HepG2 (cell line): Measurements from ENCODE around the gene PDC. TPM values are rescaled to one million over a fixed set of nuclear protein-coding genes. Genes with fewer than 3 reads are reported as not detected.

Experiments used
- ATAC-seq: fragments of 200-7000 bp; cut with Tn5 transposase; 3 replicates; pipeline ENCODE4 v1.9.1; 2020; ENCODE audit warnings: mild to moderate bottlenecking, moderate library complexity
- BruUV-seq: library from RNA; stranded (reverse); fragments of 400-500 nt; replicated peaks from 2 replicates; lab custom pipeline; 2021; lab: Mats Ljungman, UMichigan
- CTCF ChIA-PET: fragments of 300-600 bp; formaldehyde crosslinking; extraction: SDS; loops from one replicate; lab custom pipeline; 2021; ENCODE audit warnings: low total read pairs, inconsistent platforms, low intra/inter-chr PET ratio; lab: Yijun Ruan, JAX
- POLR2A ChIA-PET: fragments of 350-600 bp; sonication (Branson Sonifier 250); formaldehyde crosslinking; loops from one replicate; lab custom pipeline; 2020; ENCODE audit warnings: antibody characterized with exemption, inconsistent platforms; lab: Yijun Ruan, JAX
- DNase-seq: peaks from one replicate; pipeline ENCODE4 v3.0.0-alpha.2; 2015; ENCODE audit warnings: low spot score
- FAIRE-seq: peaks from 3 replicates; lab custom pipeline; 2011; peaks lifted over from hg19 to GRCh38; lab: Jason Lieb, UNC
- H2AFZ ChIP-seq: one replicate; pipeline ENCODE4 v1.6.1; 2011; ENCODE audit warnings: low read length, inconsistent platforms
- H3K27ac ChIP-seq: fragments of 300-600 bp; 3 replicates; pipeline ENCODE4 v1.8.0; 2011; ENCODE audit warnings: mixed run types, mild to moderate bottlenecking, mixed read lengths, low read length, inconsistent platforms; ENCODE audit not compliant: insufficient read depth; ENCODE audit errors: extremely low read length
- H3K27me3 ChIP-seq, 2 experiments: fragments of 200-600 bp in 1 of 2; 2 replicates in 1 of 2; 3 replicates in 1 of 2; pipeline versions ENCODE4 v1.6.0 to v1.8.0; 2011; ENCODE audit warnings: low read length in 2 of 2, mild to moderate bottlenecking in 2 of 2, moderate library complexity in 2 of 2, inconsistent platforms in 1 of 2; ENCODE audit not compliant: insufficient read depth in 2 of 2, control insufficient read depth in 1 of 2
- H3K36me3 ChIP-seq, 2 experiments: fragments of 200-600 bp in 1 of 2; replicated peaks in 1 of 2; 2 replicates in 1 of 2; 3 replicates in 1 of 2; pipeline versions ENCODE4 v1.5.1 to v1.8.0; 2011; ENCODE audit warnings: low read length in 2 of 2, inconsistent platforms in 1 of 2; ENCODE audit not compliant: insufficient read depth in 2 of 2, control insufficient read depth in 1 of 2
- H3K4me1 ChIP-seq: 2 replicates; pipeline ENCODE4 v1.5.1; 2012; ENCODE audit warnings: low read length, inconsistent platforms; ENCODE audit not compliant: insufficient read depth
- H3K4me2 ChIP-seq: 2 replicates; pipeline ENCODE4 v1.6.0; 2011; ENCODE audit warnings: low read depth, low read length, inconsistent platforms
- H3K4me3 ChIP-seq, 3 experiments: fragments of 200-600 bp in 1 of 3; sonication (generic), shearing (Covaris generic) in 1 of 3; replicated peaks in 1 of 3; 2 replicates each; pipeline ENCODE4 v1.5.1; 2011 to 2016; ENCODE audit warnings: low read length in 3 of 3, inconsistent platforms in 2 of 3, low read depth in 2 of 3, mild to moderate bottlenecking in 2 of 3, control low read depth in 1 of 3, mixed read lengths in 1 of 3; ENCODE audit not compliant: insufficient read depth in 1 of 3
- H3K79me2 ChIP-seq: one replicate; pipeline ENCODE4 v1.6.1; 2011; ENCODE audit warnings: low read length, inconsistent platforms; ENCODE audit not compliant: insufficient read depth
- H3K9ac ChIP-seq: 2 replicates; pipeline ENCODE4 v1.6.0; 2011; ENCODE audit warnings: mild to moderate bottlenecking, low read depth, low read length, inconsistent platforms; ENCODE audit not compliant: insufficient read depth
- H3K9me3 ChIP-seq: 2 replicates; pipeline ENCODE4 v1.5.1; 2012; ENCODE audit warnings: mild to moderate bottlenecking, low read length
- H4K20me1 ChIP-seq: 2 replicates; pipeline ENCODE4 v1.6.0; 2011; ENCODE audit warnings: inconsistent platforms, mild to moderate bottlenecking, low read length, moderate library complexity; ENCODE audit not compliant: insufficient read depth
- CHD2 ChIP-seq: IDR thresholded peaks from 2 replicates; pipeline ENCODE4 v1.6.1; 2011; ENCODE audit warnings: low read depth, low read length, improper control_type of control experiment
- ELF4 ChIP-seq: sonication (generic); formaldehyde crosslinking; IDR thresholded peaks from 2 replicates; pipeline ENCODE4 v1.5.0; 2020; ENCODE audit warnings: missing genetic modification reagents, mild to moderate bottlenecking, moderate library complexity, borderline replicate concordance
- ISL2 ChIP-seq: sonication (generic); formaldehyde crosslinking; IDR thresholded peaks from 2 replicates; pipeline ENCODE4 v1.5.0; 2020; ENCODE audit warnings: missing genetic modification reagents
- MAFF ChIP-seq: IDR thresholded peaks from 2 replicates; pipeline ENCODE4 v1.6.1; 2011; ENCODE audit warnings: low read depth, low read length, improper control_type of control experiment
- MAFK ChIP-seq, 2 experiments: IDR thresholded peaks in 1 of 2; conservative IDR thresholded peaks in 1 of 2; 2 replicates each; pipeline ENCODE4 v1.6.1; 2011; ENCODE audit warnings: improper control_type of control experiment in 2 of 2, low read length in 2 of 2
- MZF1 ChIP-seq: sonication (generic); formaldehyde crosslinking; IDR thresholded peaks from 2 replicates; pipeline ENCODE4 v1.8.1; 2023; ENCODE audit warnings: mild to moderate bottlenecking, missing genetic modification reagents, borderline replicate concordance
- PTBP1 ChIP-seq: fragments of 200-400 bp; formaldehyde crosslinking; IDR thresholded peaks from 2 replicates; pipeline ENCODE4 v1.6.1; 2018; ENCODE audit warnings: low read length, low read depth; ENCODE audit not compliant: poor library complexity, severe bottlenecking
- YEATS4 ChIP-seq: sonication (generic); formaldehyde crosslinking; IDR thresholded peaks from 2 replicates; pipeline ENCODE4 v1.4.0; 2020; ENCODE audit warnings: missing genetic modification reagents, borderline replicate concordance
- ZMAT5 ChIP-seq: sonication (generic); formaldehyde crosslinking; IDR thresholded peaks from 2 replicates; pipeline ENCODE4 v1.5.0; 2020; ENCODE audit warnings: mild to moderate bottlenecking, low read depth, missing genetic modification reagents, borderline replicate concordance
- ZNF275 ChIP-seq: sonication (generic); formaldehyde crosslinking; IDR thresholded peaks from 2 replicates; pipeline ENCODE4 v1.8.0; 2022; ENCODE audit warnings: missing genetic modification reagents, mild to moderate bottlenecking, inconsistent platforms, borderline replicate concordance
- ZNF484 ChIP-seq: sonication (generic); formaldehyde crosslinking; IDR thresholded peaks from 2 replicates; pipeline ENCODE4 v1.5.1; 2020; ENCODE audit warnings: mild to moderate bottlenecking, low read depth, missing genetic modification reagents, borderline replicate concordance
- ZNF678 ChIP-seq: sonication (generic); formaldehyde crosslinking; IDR thresholded peaks from 2 replicates; pipeline ENCODE4 v1.4.0; 2020; ENCODE audit warnings: mild to moderate bottlenecking, missing genetic modification reagents
- WGBS: methylation state at CpG from one replicate; pipeline ENCODE4 v1.1.6; 2017; ENCODE audit warnings: low lambda C conversion rate; 5-methylcytosine and 5-hydroxymethylcytosine counted together
- in situ Hi-C: cut with HindIII; loops from 2 replicates; pipeline ENCODE4 v1.10.0; 2017; ENCODE audit warnings: low pct_unique_long_range_greater_than_20kb; ENCODE audit not compliant: extremely low pct_ligation_motif_present
- intact Hi-C: fragments of 100-400 bp; cut with micrococcal nuclease; formaldehyde crosslinking; loops from one replicate; pipeline ENCODE4 v1.10.0; 2022; ENCODE audit not compliant: unreplicated experiment
- polyA plus RNA-seq, 8 experiments: library from polyadenylated mRNA; depleted of rRNA in 3 of 8; stranded (reverse) in 7 of 8; unstranded in 1 of 8; fragments of >200 nt; fragmentation: Illumina TruSeq in 4 of 8; extraction: Trizol in 4 of 8; gene quantifications; 2 replicates each; pipeline versions ENCODE4 v1.2.1 to v1.2.3, GENCODE V29; 2011 to 2016; ENCODE audit warnings: low read depth in 4 of 8, missing spikeins in 1 of 8, mixed read lengths in 1 of 8; ENCODE audit not compliant: insufficient read depth in 1 of 8
- total RNA-seq, 5 experiments: library from RNA; depleted of rRNA; stranded (reverse); fragments of >200 nt; fragmentation: Illumina TruSeq; extraction: Trizol; gene quantifications; 2 replicates each; pipeline ENCODE4 v1.2.3, GENCODE V29; 2016; ENCODE audit warnings: low read depth in 1 of 5
- TF ChIP-seq, protein P1 (sequence below): sonication (generic); formaldehyde crosslinking; IDR thresholded peaks from 2 replicates; pipeline ENCODE4 v1.4.0; 2020; ENCODE audit warnings: missing genetic modification reagents, low read depth, mild to moderate bottlenecking, borderline replicate concordance

PDC gene
- total and polyA plus RNA-seq, 2 of the 13 experiments (the other 11 are each of a cell fraction or from before 2014, with no cell fraction given) = not detected

DNA sequence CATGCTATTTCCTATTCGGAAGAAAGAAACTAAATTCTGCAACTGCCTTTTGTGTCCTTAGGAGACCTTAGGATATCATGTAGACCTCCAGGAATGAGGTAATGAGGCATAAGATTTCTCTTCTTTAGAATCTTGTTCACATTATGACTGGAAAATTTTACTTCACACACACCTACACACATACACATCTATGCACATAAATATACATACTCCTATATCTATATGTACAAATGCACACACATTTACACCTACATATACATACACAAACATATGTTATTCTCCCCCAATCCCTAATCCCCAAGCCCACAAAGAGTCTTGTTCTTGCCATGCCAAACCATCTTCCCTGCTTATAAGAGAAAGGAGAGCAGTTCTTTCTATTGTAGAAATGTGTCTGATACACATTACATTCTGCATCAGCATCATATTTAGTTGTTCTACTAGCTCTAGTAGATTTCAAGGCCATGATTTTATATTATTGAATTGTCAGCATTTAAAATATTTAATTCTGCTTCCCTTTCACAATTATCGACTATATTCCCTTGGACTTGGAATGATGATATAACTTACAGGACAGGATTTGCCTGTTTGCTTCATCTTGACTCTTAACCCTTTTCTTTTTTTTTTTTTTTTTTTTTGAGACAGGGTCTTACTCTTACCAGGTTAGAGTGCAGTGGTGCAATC is 35.4 kb upstream of the PDC start:
- DNase-seq = no peak
- WGBS = 45% methylated on average over 2 of the region's 2 CpGs
- FAIRE-seq = no peak
- Histone ChIP-seq H3K36me3 (no peaks in the 10 kb centered on the region), H3K27ac (no peak overlapping the region)
- TF ChIP-seq MAFK (conservative IDR thresholded peaks at IDR 0.05 in 1 of 2, IDR thresholded peaks at IDR 0.05 in 1 of 2; ENCODE audit: low read length in 2 of 2) = peak in 1 of 2 experiments; percentile 53; a peak in 3 of 4 replicates
- TF ChIP-seq CHD2 = no peak
- peak; percentile 40; the same call in 1 of the 2 replicates for TF ChIP-seq MAFF
- TF ChIP-seq ZMAT5 (CRISPR knock-in tag) = no peak
- TF ChIP-seq, all 625 proteins: peak for 2
- intact Hi-C loops (no loop called here), in situ Hi-C loops (no loop called here)
- Histone ChIP-seq H3K4me2 (no peak overlapping the region), H4K20me1 (no peaks in the 10 kb centered on the region), H3K27me3 (no peaks in the 10 kb centered on the region; a peak in 1 of 5 replicates), H3K4me1 (no peaks in the 10 kb centered on the region), H3K9ac (no peak overlapping the region), H3K79me2 (no peaks in the 10 kb centered on the region), H3K4me3 (no peak overlapping the region), H2AFZ (no peak overlapping the region), H3K9me3 (no peaks in the 10 kb centered on the region)
- ATAC-seq = no peak
- ChIA-PET POLR2A (no interaction called here), CTCF (no interaction called here)
- BruUV-seq = no TSS peak

DNA sequence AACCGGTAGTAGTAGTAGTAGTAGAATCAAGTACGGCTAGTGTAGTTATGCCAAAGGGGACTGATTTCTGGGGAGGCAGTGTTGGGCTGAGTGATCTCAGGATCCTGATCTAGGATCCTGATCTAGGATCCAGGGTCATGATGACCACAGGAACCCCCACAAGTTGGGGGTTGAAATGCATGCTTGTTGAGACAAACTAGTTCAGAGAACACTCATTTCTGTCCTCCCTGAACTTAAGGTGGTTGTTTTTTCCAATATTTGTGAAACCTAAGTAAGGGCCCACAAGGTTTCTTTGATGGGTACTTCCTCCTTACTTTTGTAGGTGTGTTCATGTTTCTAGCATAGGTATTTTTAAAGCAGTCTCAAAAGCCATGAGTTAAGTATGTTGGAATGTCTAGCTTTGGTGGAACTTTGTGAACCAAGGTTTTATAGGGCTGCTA is 33.9 kb upstream of the PDC start:
- FAIRE-seq (no peak), DNase-seq (no peak), ATAC-seq (no peak)
- intact Hi-C loops = no loop called here
- in situ Hi-C loops = no loop called here
- BruUV-seq = no TSS peak
- Histone ChIP-seq H3K9ac (no peak overlapping the region), H2AFZ (no peak overlapping the region), H3K36me3 (no peaks in the 10 kb centered on the region), H3K4me3 (no peak overlapping the region), H3K27ac (no peak overlapping the region), H4K20me1 (no peaks in the 10 kb centered on the region), H3K4me1 (no peaks in the 10 kb centered on the region), H3K4me2 (no peak overlapping the region), H3K79me2 (no peaks in the 10 kb centered on the region), H3K27me3 (no peaks in the 10 kb centered on the region; a peak in 1 of 5 replicates), H3K9me3 (no peaks in the 10 kb centered on the region)
- CTCF ChIA-PET = no interaction called here
- WGBS = 23% methylated on average over 2 of the region's 2 CpGs
- POLR2A ChIA-PET = no interaction called here
- TF ChIP-seq YEATS4 (CRISPR knock-in tag) (no peak), ZNF484 (CRISPR knock-in tag) (no peak), ELF4 (no peak), ZNF275 (no peak), ZNF678 (CRISPR knock-in tag) (no peak), ISL2 (CRISPR knock-in tag) (no peak), PTBP1 (no peak), MZF1 (CRISPR knock-in tag) (no peak)
- TF ChIP-seq, protein P1, sequence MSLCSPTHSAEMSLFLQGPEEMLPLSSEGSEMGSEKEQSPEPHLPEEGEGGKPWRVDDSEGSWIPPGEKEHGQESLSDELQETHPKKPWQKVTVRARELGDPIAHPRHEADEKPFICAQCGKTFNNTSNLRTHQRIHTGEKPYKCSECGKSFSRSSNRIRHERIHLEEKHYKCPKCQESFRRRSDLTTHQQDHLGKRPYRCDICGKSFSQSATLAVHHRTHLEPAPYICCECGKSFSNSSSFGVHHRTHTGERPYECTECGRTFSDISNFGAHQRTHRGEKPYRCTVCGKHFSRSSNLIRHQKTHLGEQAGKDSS (CRISPR knock-in tag) = no peak
